ENCODE data around the gene MTHFSD.

MTHFSD gene

DNA sequence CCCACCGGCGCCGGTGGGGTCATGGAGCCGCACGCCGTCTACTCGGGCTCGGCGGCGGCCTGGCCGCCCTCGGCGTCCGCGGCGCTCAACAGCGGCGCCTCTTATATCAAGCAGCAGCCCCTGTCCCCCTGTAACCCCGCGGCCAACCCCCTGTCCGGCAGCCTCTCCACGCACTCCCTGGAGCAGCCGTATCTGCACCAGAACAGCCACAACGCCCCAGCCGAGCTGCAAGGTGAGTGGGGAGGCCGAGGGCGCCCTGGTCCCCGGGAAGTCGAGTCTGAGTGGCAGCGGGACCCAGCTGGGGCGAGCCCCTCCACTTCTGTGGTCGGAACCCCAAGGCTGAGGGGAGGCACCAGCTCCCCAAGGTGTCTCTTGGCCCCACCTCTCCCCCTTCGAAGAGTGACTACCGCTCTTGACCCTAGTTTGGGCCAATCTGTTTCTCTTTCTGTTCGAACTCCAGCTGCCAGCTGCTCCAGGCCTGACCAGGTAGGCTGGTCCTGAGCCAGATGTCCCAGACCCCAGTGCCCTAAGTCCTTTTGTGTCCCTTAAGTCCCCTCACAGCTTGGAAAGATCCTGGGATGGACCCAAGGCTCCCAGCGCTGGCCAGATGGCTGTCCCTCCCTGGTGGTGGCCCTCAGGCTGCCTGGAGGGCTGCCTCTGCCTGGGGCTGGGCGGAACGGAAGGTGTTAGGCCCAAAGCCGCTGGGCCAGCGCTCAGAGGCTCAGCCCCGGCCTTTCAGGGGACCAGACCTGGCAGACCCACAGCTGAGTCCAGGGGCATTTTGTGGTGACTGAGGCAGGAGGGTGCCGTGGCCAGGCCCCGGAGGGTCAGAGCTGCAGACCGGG lies 43.5 kb downstream of the MTHFSD start:
- DNase-seq = no peak

DNA sequence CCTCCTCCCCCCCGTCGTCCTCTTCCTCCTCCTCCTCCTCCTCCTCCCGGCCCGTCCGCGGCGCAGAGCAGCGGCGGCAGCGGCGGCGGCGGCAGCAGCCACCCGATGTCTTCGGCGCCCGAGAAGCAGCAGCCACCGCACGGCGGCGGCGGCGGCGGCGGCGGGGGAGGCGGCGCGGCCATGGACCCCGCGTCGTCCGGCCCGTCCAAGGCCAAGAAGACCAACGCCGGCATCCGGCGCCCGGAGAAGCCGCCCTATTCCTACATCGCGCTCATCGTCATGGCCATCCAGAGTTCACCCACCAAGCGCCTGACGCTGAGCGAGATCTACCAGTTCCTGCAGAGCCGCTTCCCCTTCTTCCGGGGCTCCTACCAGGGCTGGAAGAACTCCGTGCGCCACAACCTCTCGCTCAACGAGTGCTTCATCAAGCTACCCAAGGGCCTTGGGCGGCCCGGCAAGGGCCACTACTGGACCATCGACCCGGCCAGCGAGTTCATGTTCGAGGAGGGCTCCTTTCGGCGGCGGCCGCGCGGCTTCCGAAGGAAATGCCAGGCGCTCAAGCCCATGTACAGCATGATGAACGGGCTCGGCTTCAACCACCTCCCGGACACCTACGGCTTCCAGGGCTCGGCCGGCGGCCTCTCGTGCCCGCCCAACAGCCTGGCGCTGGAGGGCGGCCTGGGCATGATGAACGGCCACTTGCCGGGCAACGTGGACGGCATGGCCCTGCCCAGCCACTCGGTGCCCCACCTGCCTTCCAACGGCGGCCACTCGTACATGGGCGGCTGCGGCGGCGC lies 44.4 kb downstream of the MTHFSD start, which contains the start of gene FOXF1:
FOXF1 (plus strand) TSS at position 63 of the 797 bp plus-strand sequence; CDS start at position 106, 43 bp downstream.
- DNase-seq = no peak

DNA sequence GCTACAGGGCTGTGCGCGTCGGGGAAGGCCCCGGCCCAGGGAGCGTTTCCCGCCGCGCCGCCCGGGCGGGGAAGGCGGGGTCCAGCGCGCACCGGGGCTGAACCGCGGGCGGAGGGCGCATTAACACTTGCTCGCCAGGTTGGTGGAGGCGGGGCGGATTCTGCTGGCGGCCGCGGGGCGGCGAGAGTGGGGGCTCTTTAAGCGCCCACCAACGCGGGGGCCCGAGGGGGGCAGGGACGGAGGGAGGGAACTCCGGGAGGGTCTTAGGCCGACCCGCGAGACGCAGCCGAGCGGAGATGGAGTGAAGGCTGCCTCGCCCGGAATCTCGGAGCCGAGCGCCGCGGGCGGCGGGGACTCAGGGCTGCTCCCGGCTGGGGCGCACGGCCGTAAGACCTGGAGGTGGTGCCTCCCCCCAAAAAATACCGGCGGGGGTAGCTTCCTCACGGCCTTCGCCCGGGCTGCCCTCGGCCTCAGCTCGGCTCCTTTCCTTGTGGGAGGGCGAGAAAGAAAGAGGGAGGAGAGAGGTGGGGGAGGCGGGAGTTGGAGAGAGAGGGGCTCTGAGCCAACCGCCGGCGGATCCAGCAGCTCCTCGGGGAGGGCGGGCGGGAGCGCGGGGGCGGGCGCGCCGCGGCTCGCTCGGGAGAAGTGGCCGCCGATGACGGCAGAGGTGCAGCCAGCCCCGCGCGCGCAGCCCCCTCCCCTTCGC lies 45.1 kb downstream of the MTHFSD start:
- DNase-seq = no peak

- DNase-seq = no peak
Observed at GRCh38 chr16:86508947-86509758, 45.9 kb downstream of the MTHFSD start.

DNA sequence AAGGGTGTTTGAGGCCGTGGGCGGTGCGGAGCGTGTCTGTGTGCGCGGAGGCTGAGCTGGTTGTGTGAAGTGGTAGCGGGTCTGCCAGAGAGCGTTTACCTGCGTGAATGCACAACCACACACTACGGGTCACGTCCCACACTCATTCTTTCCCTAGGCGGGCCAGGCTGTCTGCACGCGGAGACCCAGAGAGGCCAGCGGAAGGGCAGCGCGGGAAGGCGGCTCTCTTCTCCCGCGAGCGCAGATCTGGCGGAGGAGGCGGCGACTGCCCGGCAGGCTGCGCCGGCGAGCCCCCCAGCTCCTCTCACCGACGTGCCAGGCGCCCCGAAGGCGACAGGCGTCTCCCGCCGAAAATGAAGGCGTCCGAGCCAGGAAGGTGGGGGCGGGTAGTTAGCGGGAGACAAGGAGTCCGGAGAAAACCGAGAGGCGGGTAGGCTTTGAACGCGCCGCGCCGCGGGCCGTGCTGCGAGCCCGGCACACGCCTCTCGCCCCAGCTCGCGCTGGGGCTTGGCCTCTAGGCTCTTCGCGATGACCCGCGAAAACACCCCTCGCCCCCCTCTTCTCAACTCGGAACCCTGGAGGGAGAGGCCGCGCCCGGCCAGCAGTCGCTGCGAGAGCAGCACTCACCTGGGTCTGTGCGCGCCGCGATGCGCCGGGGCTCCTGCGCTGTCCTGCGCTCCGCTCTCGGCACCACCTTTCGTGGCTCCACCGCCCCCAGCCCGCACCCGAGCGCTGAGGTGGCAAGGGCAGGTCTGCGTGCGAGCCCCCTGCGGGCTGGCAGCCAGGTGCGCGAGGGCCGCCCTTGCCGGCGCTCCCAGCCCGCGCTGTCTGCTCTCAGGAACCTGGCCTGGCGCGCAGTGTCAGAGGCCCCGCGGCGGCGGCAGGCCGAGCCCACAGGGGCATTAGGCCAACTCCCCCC lies 46.7 kb downstream of the MTHFSD start:
- no peak for DNase-seq

DNA sequence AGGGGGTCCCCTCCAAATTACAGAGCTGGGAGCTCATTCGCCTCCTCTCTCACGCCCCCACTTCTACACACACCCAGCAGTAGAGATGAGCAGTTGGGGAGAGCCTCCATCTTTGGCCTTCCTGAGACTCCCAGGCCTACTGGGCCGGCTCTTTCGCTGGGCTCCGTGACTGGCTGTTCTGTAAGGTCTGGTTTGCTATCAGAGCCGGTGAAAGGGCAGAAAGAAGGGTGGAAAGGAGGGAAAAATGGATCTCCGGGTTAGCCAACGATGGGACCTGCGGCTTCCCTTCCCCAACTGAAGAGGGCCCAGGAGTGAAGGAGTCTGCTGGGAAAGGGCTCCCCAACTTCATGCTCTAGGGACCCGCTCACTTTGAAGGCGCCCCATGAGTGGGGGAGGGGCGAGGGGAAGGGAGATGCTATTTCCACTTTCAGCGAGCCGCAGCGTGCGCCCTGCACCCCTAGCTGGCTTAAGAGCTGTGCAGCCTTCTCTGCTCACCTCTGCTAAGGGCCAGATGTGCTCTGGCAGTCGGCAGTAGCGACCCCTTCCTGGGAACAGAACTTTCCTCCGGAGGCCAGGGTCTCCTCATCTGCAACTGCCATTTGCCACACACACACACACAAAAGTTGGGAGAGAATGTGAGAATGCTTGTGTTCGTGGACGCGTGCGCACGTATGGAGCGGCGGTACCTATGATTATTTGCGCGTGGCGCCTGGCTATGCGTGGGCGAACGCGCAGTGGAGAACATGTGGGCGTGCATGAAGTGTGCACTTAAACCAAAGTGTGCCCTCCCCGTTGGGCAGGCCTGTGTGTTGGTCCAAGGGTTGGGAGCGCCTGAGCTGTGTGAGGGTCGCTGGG lies 47.6 kb downstream of the MTHFSD start:
- no peak for DNase-seq

GRCh38 chr16:86505899-86506864 lies 48.9 kb downstream of the MTHFSD start:
- DNase-seq = no peak

GRCh38 chr16:86505185-86505898 lies 49.7 kb downstream of the MTHFSD start:
- DNase-seq = no peak

DNA sequence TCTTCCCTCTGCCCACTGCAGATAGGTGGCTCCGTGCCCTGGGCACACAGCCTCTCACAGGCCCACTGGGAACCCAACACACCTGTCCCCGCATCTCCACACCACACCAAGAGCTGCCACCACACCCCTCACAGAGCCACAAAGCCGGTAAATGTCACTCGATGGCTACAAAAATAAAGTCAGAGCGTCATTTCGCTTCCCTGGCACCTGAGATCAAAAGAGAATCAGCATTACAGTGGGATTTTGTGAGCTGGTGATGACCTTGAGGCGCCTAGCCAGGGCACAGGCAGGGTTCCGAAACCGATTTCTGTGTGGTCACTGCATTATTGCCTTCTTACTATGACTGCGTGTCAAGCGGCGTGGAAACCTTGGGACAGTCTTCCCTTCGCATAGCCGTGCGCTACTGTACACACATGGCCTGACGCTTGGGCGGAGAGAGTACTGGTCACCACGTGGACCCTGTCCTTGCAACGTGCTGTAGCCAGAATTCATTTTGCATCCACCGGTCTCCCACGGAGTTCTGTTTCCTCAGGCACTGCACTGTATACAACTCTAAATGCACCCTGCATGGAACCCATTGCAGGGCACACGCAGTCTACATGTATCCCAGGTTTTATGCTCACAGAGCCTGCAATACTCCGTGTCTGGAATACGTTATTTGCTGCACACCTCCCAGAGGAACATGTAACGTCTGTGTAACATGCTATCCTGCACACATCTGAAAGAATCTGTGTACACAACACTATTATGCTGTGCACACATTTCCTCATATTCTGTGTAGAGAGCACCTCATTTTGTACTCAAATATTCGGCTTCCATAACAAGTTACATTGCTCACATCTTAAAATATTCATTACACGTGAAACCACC lies 50.5 kb downstream of the MTHFSD start:
- no peak for DNase-seq

DNA sequence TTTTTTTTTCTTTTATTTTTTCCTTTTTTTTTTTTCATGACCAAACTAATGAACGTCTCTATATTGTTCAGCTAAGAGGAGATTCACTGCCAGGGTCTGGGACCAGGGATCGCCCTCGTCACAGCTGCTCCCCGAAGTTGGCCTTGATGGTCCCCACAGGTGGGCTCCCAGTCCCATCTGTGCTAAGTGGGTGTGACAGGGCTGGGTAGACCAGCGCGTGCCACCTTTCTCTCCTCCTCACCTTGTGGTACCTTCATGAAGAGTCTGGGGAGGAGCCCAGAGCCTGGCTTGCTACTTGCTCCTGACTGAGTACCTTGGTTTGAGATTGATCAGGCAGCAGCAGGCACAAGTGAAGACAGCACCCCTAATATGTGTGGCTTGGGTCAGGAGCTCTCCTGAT lies 51.2 kb downstream of the MTHFSD start:
- no peak for DNase-seq

- no peak for DNase-seq
Observed at GRCh38 chr16:86502856-86503748, 51.9 kb downstream of the MTHFSD start.

- no peak for DNase-seq
Observed at GRCh38 chr16:86501989-86502855, 52.8 kb downstream of the MTHFSD start.

- DNase-seq = no peak
Observed at GRCh38 chr16:86500708-86501510, 54.1 kb downstream of the MTHFSD start.
